Endothelial cell of umbilical vein (primary cell): ENCODE data around the gene MCC. TPM values are rescaled to one million over a fixed set of nuclear protein-coding genes. Genes with fewer than 3 reads are reported as not detected.

Experiments used
- BruUV-seq: library from RNA; stranded (reverse); fragments of 400-500 nt; replicated peaks from 2 replicates; lab custom pipeline; 2021; lab: Mats Ljungman, UMichigan
- CTCF ChIA-PET: fragments of 300-600, 350-600 bp; sonication (Branson Sonifier 250); formaldehyde crosslinking; loops from one replicate; lab custom pipeline; 2021; ENCODE audit warnings: antibody characterized with exemption, inconsistent platforms; lab: Charles Lee
- POLR2A ChIA-PET: fragments of 300-600, 350-600 bp; sonication (Branson Sonifier 250); formaldehyde crosslinking; loops from one replicate; lab custom pipeline; 2021; ENCODE audit warnings: antibody characterized with exemption, inconsistent platforms; lab: Charles Lee
- DNase-seq: peaks from one replicate; pipeline ENCODE4 v3.0.0-alpha.2; 2011; ENCODE audit warnings: low read depth, low spot score
- FAIRE-seq: peaks from 2 replicates; lab custom pipeline; 2011; peaks lifted over from hg19 to GRCh38; lab: Jason Lieb, UNC
- H2AFZ ChIP-seq: 2 replicates; pipeline ENCODE4 v1.6.0; 2012; ENCODE audit warnings: low read depth, low read length, control low read depth, inconsistent platforms
- H3K27ac ChIP-seq: 2 replicates; pipeline ENCODE4 v1.5.1; 2011; ENCODE audit warnings: low read depth, mild to moderate bottlenecking, control low read depth, low read length, moderate library complexity; ENCODE audit not compliant: insufficient read depth
- H3K27me3 ChIP-seq, 2 experiments: 2 replicates each; pipeline versions ENCODE4 v1.6.0 to v1.6.1; 2011; ENCODE audit warnings: low read length in 2 of 2, mixed read lengths in 1 of 2; ENCODE audit not compliant: control insufficient read depth in 2 of 2, insufficient read depth in 2 of 2
- H3K36me3 ChIP-seq, 2 experiments: 2 replicates in 1 of 2; 3 replicates in 1 of 2; pipeline ENCODE4 v1.5.1; 2011; ENCODE audit warnings: low read length in 2 of 2, mild to moderate bottlenecking in 1 of 2, moderate library complexity in 1 of 2; ENCODE audit not compliant: control insufficient read depth in 2 of 2, insufficient read depth in 2 of 2; ENCODE audit errors: extremely low read depth in 1 of 2
- H3K4me1 ChIP-seq: 3 replicates; pipeline ENCODE4 v1.5.1; 2011; ENCODE audit warnings: mild to moderate bottlenecking, low read length; ENCODE audit not compliant: control insufficient read depth, insufficient read depth; ENCODE audit errors: extremely low read depth
- H3K4me2 ChIP-seq: 2 replicates; pipeline ENCODE4 v1.6.1; 2011; ENCODE audit warnings: low read length, control low read depth, mixed read lengths; ENCODE audit not compliant: insufficient read depth
- H3K4me3 ChIP-seq, 3 experiments: fragments of 200-600 bp in 1 of 3; sonication (generic), shearing (Covaris generic) in 1 of 3; replicated peaks in 1 of 3; 2 replicates each; pipeline ENCODE4 v1.5.1; 2011 to 2016; ENCODE audit warnings: control low read depth in 3 of 3, low read length in 3 of 3, mild to moderate bottlenecking in 2 of 3, inconsistent platforms in 1 of 3, low read depth in 1 of 3, moderate library complexity in 1 of 3; ENCODE audit not compliant: insufficient read depth in 1 of 3
- H3K79me2 ChIP-seq: 2 replicates; pipeline ENCODE4 v1.6.0; 2012; ENCODE audit warnings: low read length, inconsistent platforms; ENCODE audit not compliant: control insufficient read depth, insufficient read depth
- H3K9ac ChIP-seq: replicated peaks from 2 replicates; pipeline ENCODE3; 2011; ENCODE audit warnings: low read length, control low read depth; ENCODE audit not compliant: insufficient read depth; ENCODE audit errors: extremely low read depth
- H3K9me1 ChIP-seq: replicated peaks from 3 replicates; pipeline ENCODE4 v1.6.0; 2011; ENCODE audit warnings: mild to moderate bottlenecking, low read length; ENCODE audit not compliant: control insufficient read depth, insufficient read depth; ENCODE audit errors: extremely low read depth
- H3K9me3 ChIP-seq: replicated peaks from 2 replicates; pipeline ENCODE4 v1.5.1; 2012; ENCODE audit warnings: low read length, inconsistent platforms; ENCODE audit not compliant: control insufficient read depth, insufficient read depth
- H4K20me1 ChIP-seq: replicated peaks from 2 replicates; pipeline ENCODE3; 2011; ENCODE audit warnings: mild to moderate bottlenecking, low read length; ENCODE audit not compliant: control insufficient read depth, insufficient read depth; ENCODE audit errors: extremely low read depth
- EZH2 ChIP-seq: IDR thresholded peaks from 2 replicates; pipeline ENCODE4 v1.6.1; 2012; ENCODE audit warnings: borderline replicate concordance, low read depth, mild to moderate bottlenecking, moderate library complexity, low read length, inconsistent platforms; ENCODE audit not compliant: severe bottlenecking
- FOS ChIP-seq: IDR thresholded peaks from 2 replicates; pipeline ENCODE4 v1.6.1; 2011; ENCODE audit warnings: mild to moderate bottlenecking, low read length, moderate library complexity, borderline replicate concordance; ENCODE audit not compliant: insufficient read depth
- GATA2 ChIP-seq: IDR thresholded peaks from 2 replicates; pipeline ENCODE4 v1.7.0; 2011; ENCODE audit warnings: low read depth, mild to moderate bottlenecking, moderate library complexity, mixed read lengths, low read length; ENCODE audit not compliant: insufficient read length, insufficient read depth
- JUN ChIP-seq: IDR thresholded peaks from 2 replicates; pipeline ENCODE4 v1.6.1; 2011; ENCODE audit warnings: borderline replicate concordance, low read depth; ENCODE audit not compliant: insufficient read length, insufficient read depth
- MYC ChIP-seq: IDR thresholded peaks from one replicate; pipeline ENCODE4 v1.6.1; 2011; ENCODE audit warnings: mild to moderate bottlenecking, low read depth, low read length
- POLR2A ChIP-seq: IDR thresholded peaks from 2 replicates; pipeline ENCODE4 v1.6.1; 2012; ENCODE audit warnings: low read depth, mild to moderate bottlenecking, control low read depth, low read length
- POLR2AphosphoS5 ChIP-seq: IDR thresholded peaks from 2 replicates; pipeline ENCODE4 v1.6.1; 2012; ENCODE audit warnings: low read depth, mild to moderate bottlenecking, control low read depth, low read length, moderate library complexity; ENCODE audit not compliant: insufficient read depth
- dilution Hi-C: fragments of 300-500 bp; cut with MboI; formaldehyde crosslinking; loops from one replicate; pipeline ENCODE4 v1.15.0; 2019; ENCODE audit warnings: low sequenced_read_pairs; ENCODE audit not compliant: extremely low pct_ligation_motif_present
- intact Hi-C: fragments of 100-400 bp; cut with micrococcal nuclease; formaldehyde crosslinking; loops from one replicate; pipeline ENCODE4 v1.10.0; 2022
- polyA plus RNA-seq, 4 experiments: library from polyadenylated mRNA; depleted of rRNA in 3 of 4; stranded (reverse) in 3 of 4; unstranded in 1 of 4; fragments of >200 nt; gene quantifications; 2 replicates each; pipeline versions ENCODE4 v1.2.1 to v1.2.3, GENCODE V29; 2011 to 2012; ENCODE audit warnings: missing spikeins in 1 of 4
- total RNA-seq: library from RNA; stranded (reverse); gene quantifications from 2 replicates; pipeline ENCODE4 v1.2.3, GENCODE V29; 2021
- TF ChIP-seq, protein P1 (sequence below): IDR thresholded peaks from 2 replicates; pipeline ENCODE4 v1.6.1; 2011; ENCODE audit not compliant: insufficient read depth, insufficient read length
- TF ChIP-seq, protein P2 (sequence below), 2 donors: IDR thresholded peaks; 1 replicate in 1 of 2; 2 replicates in 1 of 2; pipeline ENCODE4 v1.5.1; 2011; ENCODE audit warnings: low read length in 2 of 2, mild to moderate bottlenecking in 2 of 2, moderate library complexity in 2 of 2, control low read depth in 1 of 2, inconsistent platforms in 1 of 2, low read depth in 1 of 2; ENCODE audit not compliant: insufficient read depth in 1 of 2; ENCODE audit errors: extremely low read depth in 1 of 2

Gene MCC
- total and polyA plus RNA-seq, 2 donors (not counting 3 experiments of a cell fraction or from before 2014, with no cell fraction given), result 6.9 to 27.5 TPM

DNA sequence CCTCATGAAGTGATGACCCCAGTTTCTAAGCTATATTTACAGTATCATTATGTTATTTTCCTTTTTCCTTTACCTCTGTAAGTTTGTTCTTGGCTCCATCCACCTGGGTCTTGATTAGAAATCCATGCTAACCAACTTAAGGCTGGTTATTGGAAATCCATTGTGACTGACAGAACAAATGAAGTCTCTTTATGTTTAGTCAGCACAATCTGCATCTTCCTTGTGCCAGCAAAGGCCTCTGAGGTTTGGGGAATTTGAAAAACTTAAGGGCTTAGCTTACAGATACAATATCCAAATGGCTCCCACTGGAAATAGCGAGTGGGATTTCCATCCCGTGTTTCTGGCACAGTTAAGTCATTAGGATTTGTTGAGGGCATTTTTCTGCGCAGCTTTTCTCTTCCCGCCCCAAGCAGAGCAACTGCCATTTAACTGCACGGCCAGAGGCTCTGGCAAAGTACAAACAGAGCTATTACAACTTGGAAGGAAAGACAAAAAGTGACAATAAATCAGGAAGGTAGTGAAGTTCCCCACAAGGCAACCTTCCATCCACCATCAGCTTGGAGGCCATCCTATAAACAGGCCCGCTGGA lies 447.5 kb downstream of the MCC start:
- no peaks in the 10 kb centered on the region for H4K20me1 ChIP-seq
- H3K27me3 ChIP-seq, result no peaks in the 10 kb centered on the region
- ChIA-PET CTCF (interaction anchor here (0.6 to 4.7 kb wide), 6 partner anchors 9 to 571 kb away, joined by 3 to 46 read pairs (median 4); no protein-coding TSS in a partner anchor), POLR2A (no interaction called here)
- TF ChIP-seq, protein P1, sequence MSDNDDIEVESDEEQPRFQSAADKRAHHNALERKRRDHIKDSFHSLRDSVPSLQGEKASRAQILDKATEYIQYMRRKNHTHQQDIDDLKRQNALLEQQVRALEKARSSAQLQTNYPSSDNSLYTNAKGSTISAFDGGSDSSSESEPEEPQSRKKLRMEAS, result no peak
- TF ChIP-seq POLR2AphosphoS5 (no peak), MYC (no peak), POLR2A (no peak), EZH2 (no peak), JUN (no peak), FOS (no peak), GATA2 (no peak)
- TF ChIP-seq, protein P2, sequence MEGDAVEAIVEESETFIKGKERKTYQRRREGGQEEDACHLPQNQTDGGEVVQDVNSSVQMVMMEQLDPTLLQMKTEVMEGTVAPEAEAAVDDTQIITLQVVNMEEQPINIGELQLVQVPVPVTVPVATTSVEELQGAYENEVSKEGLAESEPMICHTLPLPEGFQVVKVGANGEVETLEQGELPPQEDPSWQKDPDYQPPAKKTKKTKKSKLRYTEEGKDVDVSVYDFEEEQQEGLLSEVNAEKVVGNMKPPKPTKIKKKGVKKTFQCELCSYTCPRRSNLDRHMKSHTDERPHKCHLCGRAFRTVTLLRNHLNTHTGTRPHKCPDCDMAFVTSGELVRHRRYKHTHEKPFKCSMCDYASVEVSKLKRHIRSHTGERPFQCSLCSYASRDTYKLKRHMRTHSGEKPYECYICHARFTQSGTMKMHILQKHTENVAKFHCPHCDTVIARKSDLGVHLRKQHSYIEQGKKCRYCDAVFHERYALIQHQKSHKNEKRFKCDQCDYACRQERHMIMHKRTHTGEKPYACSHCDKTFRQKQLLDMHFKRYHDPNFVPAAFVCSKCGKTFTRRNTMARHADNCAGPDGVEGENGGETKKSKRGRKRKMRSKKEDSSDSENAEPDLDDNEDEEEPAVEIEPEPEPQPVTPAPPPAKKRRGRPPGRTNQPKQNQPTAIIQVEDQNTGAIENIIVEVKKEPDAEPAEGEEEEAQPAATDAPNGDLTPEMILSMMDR (IDR thresholded peaks at IDR 0.05; ENCODE audit: extremely low read depth in 1 of 2, insufficient read depth in 1 of 2, low read depth in 1 of 2, low read length in 2 of 2), result no peak
- no peaks in the 10 kb centered on the region for H3K9me3 ChIP-seq
- no peak for FAIRE-seq
- H3K9me1 ChIP-seq, result no peaks in the 10 kb centered on the region
- H3K27ac ChIP-seq, result no peak overlapping the region
- BruUV-seq, result no TSS peak
- H3K36me3 ChIP-seq, result peaks cover 0 to 2% of the 10 kb centered on the region in 2 experiments
- intact Hi-C loops, result no loop called here
- no peaks in the 10 kb centered on the region for H3K4me1 ChIP-seq
- H2AFZ ChIP-seq, result no peak overlapping the region
- H3K9ac ChIP-seq, result no peak overlapping the region
- no peaks in the 10 kb centered on the region for H3K79me2 ChIP-seq
- dilution Hi-C loops, result no loop called here
- no peak overlapping the region for H3K4me3 ChIP-seq
- no peak for DNase-seq
- H3K4me2 ChIP-seq, result no peak overlapping the region
